KBM-7 (cell line): ENCODE measurements around the gene GPC6.
A peak's percentile ranks its signal among the peaks of the same experiment; 100 is the strongest.

Source experiments
- DNase-seq: peaks from one replicate; pipeline ENCODE4 v3.0.0-alpha.2; 2015
- in situ Hi-C: fragments of 300-500 bp; cut with MboI; formaldehyde crosslinking; loops from 2 replicates; pipeline ENCODE4 v1.14.3; 2020; ENCODE audit warnings: low sequenced_read_pairs, low pct_unique_long_range_greater_than_20kb, mixed read lengths

GPC6 gene

GRCh38 chr13:93227878-93228642 lies 1.5 kb downstream of the GPC6 start:
- in situ Hi-C loops: no loop called here
- peak; percentile 93 for DNase-seq

GRCh38 chr13:93228643-93228937 lies 2.0 kb downstream of the GPC6 start:
- in situ Hi-C loops: no loop called here
- DNase-seq: no peak

- no peak for DNase-seq
- in situ Hi-C loops: no loop called here
Measured at GRCh38 chr13:93230261-93230855, 3.8 kb downstream of the GPC6 start.

- DNase-seq: no peak
- in situ Hi-C loops: no loop called here
Measured at GRCh38 chr13:93231867-93232266, 5.3 kb downstream of the GPC6 start.

- in situ Hi-C loops: no loop called here
- peak; percentile 42 for DNase-seq
Measured at GRCh38 chr13:93233997-93234416, 7.4 kb downstream of the GPC6 start.

GRCh38 chr13:93234459-93234858 lies 7.9 kb downstream of the GPC6 start:
- in situ Hi-C loops: no loop called here
- DNase-seq: no peak

GRCh38 chr13:93235258-93236015 lies 8.8 kb downstream of the GPC6 start:
- in situ Hi-C loops: no loop called here
- DNase-seq: no peak

GRCh38 chr13:93238711-93239110 lies 12.1 kb downstream of the GPC6 start:
- DNase-seq: no peak
- in situ Hi-C loops: no loop called here

GRCh38 chr13:93243375-93244063 lies 16.9 kb downstream of the GPC6 start:
- no peak for DNase-seq
- in situ Hi-C loops: no loop called here

- in situ Hi-C loops: no loop called here
- peak; percentile 81 for DNase-seq
Measured at GRCh38 chr13:93244141-93244917, 17.7 kb downstream of the GPC6 start.

- in situ Hi-C loops: no loop called here
- DNase-seq: no peak
Measured at GRCh38 chr13:93244918-93245280, 18.3 kb downstream of the GPC6 start.

- no peak for DNase-seq
- in situ Hi-C loops: no loop called here
Measured at GRCh38 chr13:93246069-93246468, 19.5 kb downstream of the GPC6 start.

GRCh38 chr13:93248627-93249047 lies 22.0 kb downstream of the GPC6 start:
- DNase-seq: peak; percentile 84
- in situ Hi-C loops: no loop called here

- DNase-seq: no peak
Measured at GRCh38 chr13:93249364-93250306, 23.0 kb downstream of the GPC6 start.

GRCh38 chr13:93254775-93255174 lies 28.2 kb downstream of the GPC6 start:
- in situ Hi-C loops: no loop called here
- no peak for DNase-seq

More at GRCh38 chr13:93249364-93250306, 23.0 kb downstream of the GPC6 start:
- in situ Hi-C loops: no loop called here

- in situ Hi-C loops: no loop called here
- DNase-seq: no peak
Measured at GRCh38 chr13:93256998-93257397, 30.4 kb downstream of the GPC6 start.

GRCh38 chr13:93259527-93260080 lies 33.0 kb downstream of the GPC6 start:
- in situ Hi-C loops: no loop called here
- no peak for DNase-seq

- DNase-seq: no peak
- in situ Hi-C loops: no loop called here
Measured at GRCh38 chr13:93260591-93260990, 34.0 kb downstream of the GPC6 start.
